Hematopoietic multipotent progenitor cell (in vitro differentiated cells): ENCODE results near the gene HSD3B1. TPM values are rescaled to one million over a fixed set of nuclear protein-coding genes. Genes with fewer than 3 reads are reported as not detected.
"Not testable (repeated sequence)": the region's sequence is repeated elsewhere in the genome, so short reads cannot be mapped to it uniquely, and the experiment has no call there.

Experiments used
- DNase-seq, 3 donors: peaks; one replicate each; pipeline ENCODE4 v3.0.0-alpha.2; 2011 to 2015; ENCODE audit warnings: low read depth in 2 of 3, low spot score in 2 of 3
- total RNA-seq: library from RNA; depleted of rRNA; stranded (reverse); fragments of >200 nt; gene quantifications from one replicate; pipeline ENCODE4 v1.2.3, GENCODE V29; 2012

The HSD3B1 gene
- total RNA-seq, 1 donor = not detected

DNA sequence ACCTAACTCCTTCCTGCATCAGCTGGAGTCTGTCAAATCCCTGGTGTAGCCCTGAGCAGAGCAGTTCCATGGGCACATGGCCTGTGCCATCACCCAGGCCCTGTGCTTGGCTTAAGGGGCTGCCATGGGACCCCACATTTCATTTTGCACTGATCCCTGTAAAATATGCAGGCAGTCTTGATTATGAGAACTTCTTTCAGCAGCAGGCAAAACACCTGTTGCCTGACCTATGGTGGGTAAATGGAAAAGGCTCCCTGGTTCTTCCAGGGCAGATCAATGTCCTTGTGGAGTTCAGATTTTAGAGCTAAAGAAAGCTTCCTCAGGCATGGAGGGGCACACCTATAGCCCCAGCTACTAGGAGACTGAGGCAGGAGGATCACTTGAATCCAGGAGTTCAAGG lies 44.2 kb downstream of the HSD3B1 start:
- no peak for DNase-seq

DNA sequence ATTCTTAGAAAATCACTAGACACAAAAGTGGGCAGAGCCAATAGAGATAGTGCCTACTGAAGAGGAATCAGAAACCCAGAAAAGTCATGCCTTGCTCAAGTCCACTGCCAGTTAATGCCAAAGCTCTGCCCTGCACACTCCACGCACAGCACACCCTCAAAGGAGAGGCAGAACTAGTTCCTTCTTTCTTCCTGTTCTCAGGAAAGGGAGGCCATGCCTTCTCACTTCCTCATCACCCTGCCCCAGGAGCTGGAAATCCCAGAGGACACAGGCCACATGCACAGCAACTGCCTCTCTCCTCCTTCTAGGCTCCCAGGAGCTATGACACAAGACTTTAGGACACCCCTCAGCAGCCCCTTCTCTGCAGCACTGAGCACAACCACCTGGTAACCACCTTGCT lies 45.6 kb downstream of the HSD3B1 start:
- not testable (repeated sequence) for DNase-seq

DNA sequence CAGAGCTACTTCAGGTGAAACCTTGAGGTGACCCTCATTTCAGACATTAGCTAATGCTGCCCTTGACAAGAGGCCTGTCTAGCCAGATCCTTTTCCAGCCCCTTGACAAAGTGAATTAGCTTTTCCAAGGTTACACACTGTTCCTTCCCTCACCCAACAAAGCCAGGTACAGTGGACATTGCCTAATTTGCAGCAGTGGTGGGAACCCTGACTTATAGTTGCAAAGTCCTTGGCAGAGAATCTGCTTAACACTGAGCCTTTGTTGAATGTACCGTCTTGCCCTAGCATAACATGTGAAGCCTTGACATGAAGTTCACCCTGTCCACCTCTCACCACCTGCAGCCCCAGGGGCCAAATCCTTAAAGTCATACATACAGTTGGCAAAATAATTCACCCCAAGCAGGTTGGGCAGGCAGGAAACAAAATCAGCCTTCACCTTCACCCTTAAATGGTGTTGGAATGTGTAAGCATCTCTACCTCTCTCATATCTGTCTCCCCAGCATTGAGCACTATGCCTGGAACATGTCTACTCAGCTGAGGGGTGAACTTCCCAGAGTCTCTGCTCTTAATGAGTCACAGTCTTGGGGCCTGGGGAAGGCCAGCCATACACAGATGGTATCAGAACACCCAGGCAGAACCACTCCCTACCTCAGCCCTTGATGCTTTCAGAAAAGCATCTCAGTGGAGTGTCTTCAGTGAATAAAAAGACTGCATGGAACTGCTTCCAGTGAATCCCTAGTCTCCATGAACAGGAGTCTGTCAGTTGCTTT lies 46.5 kb downstream of the HSD3B1 start:
- not testable (repeated sequence) for DNase-seq

DNA sequence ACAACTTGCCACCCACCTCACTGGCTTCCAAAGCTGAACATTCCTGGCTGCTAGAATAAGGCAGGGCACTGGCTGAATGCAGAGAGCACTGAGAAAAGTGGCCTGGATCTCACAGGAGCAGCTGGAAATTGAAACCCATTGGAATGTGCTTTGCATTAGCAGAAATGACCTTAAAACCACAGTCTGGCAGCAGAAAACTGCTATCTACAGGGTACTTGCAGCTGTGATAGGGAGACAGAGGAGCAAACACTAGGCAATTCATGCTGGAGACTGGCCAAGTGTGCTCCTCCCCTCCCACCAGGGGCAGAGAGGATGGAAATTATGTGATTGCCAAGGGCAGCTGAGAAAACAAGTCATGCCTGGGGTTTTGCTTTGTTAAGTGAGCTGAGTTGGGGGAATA lies 47.2 kb downstream of the HSD3B1 start:
- peak in 1 of 3 donors; percentile 51 for DNase-seq

DNA sequence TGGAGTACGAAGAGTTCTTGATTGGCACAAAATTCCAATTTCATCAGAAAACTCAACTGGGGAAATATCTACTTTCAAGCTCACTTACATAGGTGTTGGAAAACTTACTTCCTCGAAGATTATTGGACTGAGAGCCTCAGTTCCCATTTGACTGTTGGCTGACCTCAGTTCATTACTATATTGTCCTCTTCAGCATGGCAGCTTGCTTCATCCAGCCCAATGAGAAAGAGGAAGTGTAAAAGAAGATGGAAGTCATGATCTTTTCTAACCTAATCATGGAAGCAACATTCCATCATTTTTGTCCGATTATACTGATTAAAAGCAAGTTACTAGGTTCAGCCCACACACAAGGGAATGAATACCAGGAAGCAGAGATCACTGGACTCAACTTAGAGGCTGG lies 49.4 kb downstream of the HSD3B1 start:
- no peak for DNase-seq

DNA sequence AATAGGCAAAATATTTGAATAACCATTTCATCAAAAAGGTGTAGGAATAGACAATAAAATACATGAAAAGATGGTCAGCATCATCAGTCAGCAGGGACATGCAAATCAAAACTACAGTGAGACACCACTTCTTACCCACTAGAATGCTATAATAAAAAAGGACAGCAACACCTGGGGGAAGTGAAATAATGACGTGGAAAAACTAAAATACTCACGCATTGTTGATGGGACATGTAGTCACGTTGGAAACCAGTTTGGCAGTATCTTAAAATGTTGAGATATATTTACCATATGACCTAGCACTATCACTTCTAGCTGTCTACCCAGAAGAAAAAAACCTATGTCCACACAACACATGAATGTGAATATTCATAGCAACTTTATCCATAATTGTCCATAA lies 53.4 kb downstream of the HSD3B1 start:
- not testable (repeated sequence) for DNase-seq

DNA sequence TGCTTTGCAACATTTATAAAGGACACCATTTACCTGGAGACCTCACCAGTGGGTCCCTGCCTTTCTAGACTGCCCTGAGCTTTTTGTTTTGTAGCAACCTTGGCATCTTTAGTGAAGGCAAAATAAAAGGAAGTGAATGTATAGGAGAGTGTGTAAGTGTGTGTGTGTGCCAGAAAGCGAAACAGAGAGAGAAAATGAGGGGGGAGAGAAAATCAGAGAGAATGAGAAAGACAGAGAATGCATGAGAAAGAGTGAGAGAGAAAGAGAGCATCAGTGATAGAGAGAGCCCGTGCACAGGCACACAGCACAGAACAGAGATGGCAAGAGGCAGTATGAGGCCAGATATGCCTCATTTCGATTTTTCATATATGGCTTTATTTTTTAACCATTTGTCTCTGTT lies 57.5 kb downstream of the HSD3B1 start:
- DNase-seq = peak in 1 of 3 donors; percentile 23

Other genes with a start within 250 kb of the HSD3B1 start
- gene HAO2, start 138.4 kb upstream of the HSD3B1 start, total RNA-seq = not detected
- not detected for gene HSD3B2, start 92.1 kb upstream of the HSD3B1 start, total RNA-seq
- gene ZNF697, start 141.1 kb downstream of the HSD3B1 start, total RNA-seq = 2.2 TPM
- 48.7 TPM for gene PHGDH, start 204.7 kb downstream of the HSD3B1 start, total RNA-seq